GM12801 (cell line): ENCODE results near the gene ADAMTS19.

Source experiments
- TF ChIP-seq, protein P1 (sequence below): IDR thresholded peaks from one replicate; pipeline ENCODE4 v1.5.1; 2011; ENCODE audit warnings: control low read depth; ENCODE audit not compliant: insufficient read length; ENCODE audit errors: extremely low read depth

ADAMTS19 gene

DNA sequence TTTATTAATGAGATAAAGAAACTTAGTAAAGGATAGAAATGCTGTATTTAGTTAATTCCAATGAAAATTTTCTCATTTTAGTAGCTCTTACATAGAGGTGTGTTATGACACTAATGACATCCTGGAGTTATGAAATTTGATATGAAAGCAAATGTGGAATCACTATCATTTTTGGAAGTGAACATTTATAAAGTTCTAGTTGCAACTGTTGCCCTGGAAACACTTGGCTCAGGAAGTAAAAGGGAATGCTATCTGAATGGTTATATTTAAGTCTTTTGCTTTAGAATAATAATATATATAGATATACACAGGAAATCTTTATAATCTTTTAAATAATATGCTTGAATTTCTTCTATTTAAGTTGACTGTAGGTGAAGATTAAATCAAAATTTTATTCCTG is 16.7 kb downstream of the ADAMTS19 start:
- TF ChIP-seq, protein P1, sequence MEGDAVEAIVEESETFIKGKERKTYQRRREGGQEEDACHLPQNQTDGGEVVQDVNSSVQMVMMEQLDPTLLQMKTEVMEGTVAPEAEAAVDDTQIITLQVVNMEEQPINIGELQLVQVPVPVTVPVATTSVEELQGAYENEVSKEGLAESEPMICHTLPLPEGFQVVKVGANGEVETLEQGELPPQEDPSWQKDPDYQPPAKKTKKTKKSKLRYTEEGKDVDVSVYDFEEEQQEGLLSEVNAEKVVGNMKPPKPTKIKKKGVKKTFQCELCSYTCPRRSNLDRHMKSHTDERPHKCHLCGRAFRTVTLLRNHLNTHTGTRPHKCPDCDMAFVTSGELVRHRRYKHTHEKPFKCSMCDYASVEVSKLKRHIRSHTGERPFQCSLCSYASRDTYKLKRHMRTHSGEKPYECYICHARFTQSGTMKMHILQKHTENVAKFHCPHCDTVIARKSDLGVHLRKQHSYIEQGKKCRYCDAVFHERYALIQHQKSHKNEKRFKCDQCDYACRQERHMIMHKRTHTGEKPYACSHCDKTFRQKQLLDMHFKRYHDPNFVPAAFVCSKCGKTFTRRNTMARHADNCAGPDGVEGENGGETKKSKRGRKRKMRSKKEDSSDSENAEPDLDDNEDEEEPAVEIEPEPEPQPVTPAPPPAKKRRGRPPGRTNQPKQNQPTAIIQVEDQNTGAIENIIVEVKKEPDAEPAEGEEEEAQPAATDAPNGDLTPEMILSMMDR = no peak

DNA sequence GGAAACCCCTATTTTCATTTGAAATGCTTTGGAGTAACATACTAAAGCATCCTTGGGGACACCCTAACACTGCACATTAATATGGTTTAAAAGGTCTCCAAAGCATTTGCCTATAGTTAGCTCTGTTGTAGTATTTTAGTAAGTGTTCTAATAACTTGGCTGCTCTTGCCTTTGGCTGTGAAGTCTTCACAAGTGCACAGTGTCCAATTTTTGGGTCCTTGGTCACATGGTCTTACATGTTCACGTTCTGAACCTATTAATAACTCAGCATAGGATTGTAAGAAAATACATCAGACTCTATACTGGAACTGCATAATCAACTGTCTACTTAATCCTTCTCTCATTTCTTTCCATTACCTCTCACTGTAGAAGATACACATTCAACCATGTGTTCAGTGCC is 17.4 kb downstream of the ADAMTS19 start:
- TF ChIP-seq, protein P1 = no peak

DNA sequence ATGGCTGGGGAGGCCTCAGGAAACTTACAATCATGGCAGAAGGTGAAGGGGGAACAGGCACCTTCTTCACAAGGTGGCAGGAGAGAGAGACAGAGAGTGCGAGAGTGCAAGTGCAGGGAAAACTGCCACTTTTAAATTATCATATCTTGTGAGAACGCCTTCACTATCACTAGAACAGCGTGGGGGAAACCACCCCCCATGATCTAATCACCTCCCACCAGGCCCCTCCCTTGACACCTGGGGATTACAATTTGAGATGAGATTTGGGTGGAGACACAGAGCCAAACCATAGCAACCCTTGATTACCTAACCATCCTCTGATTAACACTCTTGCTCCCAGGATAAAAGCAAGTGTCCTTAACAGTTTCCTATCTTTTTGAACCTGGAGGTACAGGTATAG is 21.1 kb downstream of the ADAMTS19 start:
- TF ChIP-seq, protein P1 = no peak

DNA sequence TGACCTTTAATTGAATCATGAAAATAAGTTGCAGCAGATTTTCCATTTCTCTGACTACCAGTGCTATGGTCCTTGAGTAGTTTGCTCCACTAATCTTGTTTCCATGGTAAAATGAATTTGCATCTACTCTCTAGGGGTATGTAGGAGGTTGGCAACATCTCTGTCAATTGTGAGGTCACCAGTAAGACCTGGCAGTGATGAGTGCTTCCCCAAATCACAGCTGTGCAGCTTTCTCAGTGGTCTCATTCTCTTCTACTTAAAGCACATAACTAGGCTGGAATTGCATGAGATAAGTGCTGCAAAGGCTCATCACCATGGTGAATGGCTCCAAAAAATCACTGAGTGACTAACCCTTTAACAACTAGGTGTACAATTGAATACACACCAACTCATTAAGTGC is 36.3 kb downstream of the ADAMTS19 start:
- TF ChIP-seq, protein P1 = no peak

DNA sequence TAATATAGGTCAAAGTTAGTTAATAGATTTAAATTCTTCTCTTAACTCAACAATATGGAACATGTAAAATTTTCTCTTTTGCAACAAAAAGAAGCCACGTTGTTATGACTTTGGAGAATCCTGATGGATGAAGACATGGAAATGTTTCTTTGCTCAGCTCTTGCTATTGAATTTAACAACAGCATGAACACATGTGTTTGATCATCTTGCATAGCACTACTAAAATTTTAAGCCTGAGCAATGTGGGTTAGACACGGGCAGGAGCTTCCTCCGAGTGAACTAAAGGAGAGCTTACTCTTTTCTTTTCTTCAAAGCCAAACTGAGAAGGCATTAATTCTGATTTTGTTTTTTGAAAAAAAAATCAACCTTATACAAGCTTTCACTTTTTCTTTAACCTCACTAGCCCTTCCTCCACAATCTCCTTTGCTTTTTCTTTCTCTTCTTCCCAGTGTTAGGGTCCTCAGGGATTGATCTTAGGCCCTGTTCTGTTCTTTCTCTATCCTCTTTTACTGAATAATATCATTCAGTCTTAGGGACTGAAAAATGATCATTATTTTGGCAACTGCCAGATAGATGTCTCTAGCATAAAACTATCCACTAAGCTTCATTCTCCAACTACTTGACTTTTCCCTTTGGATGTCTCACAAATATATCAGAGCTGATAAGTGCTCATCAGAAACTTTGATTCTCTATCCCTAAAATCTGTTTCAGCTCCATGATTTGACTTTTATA is 36.9 kb downstream of the ADAMTS19 start:
- TF ChIP-seq, protein P1 = no peak

DNA sequence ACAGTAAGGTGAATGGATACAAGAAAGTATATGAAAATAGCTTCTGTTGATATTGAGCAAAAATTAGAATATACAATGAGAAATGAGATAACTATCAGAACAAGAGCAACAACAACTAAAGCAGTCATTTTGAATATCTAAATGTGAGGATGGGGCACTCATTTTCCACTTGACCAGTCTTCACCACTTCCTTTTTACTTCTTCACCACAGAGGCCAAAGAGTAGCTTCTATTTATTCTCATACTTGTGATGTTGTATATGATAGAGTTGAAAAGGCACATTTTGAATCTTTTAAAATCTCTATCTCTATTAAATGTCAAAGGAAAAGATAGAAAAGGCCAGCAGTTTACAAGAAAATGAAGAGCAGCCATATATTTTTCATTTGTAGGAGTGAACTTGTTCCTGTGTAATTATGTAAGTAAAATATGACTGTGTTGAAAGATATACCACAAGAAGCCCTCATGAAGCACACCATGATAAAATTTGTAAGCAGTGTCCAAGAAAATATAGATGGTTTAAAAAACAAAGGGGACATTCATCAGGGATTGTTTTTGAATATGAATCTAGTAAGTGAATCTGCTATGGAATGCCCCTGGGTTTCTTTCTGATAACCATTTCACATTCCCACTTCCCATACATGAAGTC is 39.2 kb downstream of the ADAMTS19 start:
- TF ChIP-seq, protein P1 = no peak

DNA sequence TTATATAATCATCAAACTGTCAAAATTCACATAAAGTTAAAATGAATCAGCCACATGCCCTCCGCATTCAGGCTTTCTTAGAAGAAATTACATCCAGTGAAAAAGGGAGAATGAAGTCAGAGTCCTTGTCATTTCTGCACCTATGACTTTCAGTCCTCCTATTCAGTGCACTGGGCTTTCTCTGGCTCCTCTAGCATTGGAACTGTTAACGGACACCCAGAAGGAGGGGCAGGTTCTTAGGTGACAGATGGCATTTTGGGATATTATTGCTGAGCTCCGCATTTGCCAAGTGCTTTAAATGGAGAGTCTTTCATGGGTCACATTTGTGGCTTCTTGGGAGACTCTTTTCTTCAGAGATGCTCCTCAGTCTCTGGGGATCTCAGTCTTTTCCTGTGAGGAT is 40.0 kb downstream of the ADAMTS19 start:
- TF ChIP-seq, protein P1 = no peak
